Cardiac fibroblast (primary cell): ENCODE measurements around the gene HIVEP2.
A peak's percentile ranks its signal among the peaks of the same experiment; 100 is the strongest.

Experiments used
- DNase-seq, 2 donors: peaks; one replicate each; pipeline versions ENCODE4 v3.0.0 to v3.0.0-alpha.2; 2010; ENCODE audit warnings: low read depth in 2 of 2
- H3K4me3 ChIP-seq, 2 donors: replicated peaks in 1 of 2; 1 replicate in 1 of 2; 2 replicates in 1 of 2; pipeline ENCODE4 v1.5.1; 2011; ENCODE audit warnings: low read depth in 2 of 2, low read length in 2 of 2, mild to moderate bottlenecking in 2 of 2, moderate library complexity in 1 of 2
- TF ChIP-seq, protein P1 (sequence below): IDR thresholded peaks from one replicate; pipeline ENCODE4 v1.5.1; 2011; ENCODE audit warnings: low read depth, mild to moderate bottlenecking, low read length, inconsistent platforms

Gene HIVEP2

DNA sequence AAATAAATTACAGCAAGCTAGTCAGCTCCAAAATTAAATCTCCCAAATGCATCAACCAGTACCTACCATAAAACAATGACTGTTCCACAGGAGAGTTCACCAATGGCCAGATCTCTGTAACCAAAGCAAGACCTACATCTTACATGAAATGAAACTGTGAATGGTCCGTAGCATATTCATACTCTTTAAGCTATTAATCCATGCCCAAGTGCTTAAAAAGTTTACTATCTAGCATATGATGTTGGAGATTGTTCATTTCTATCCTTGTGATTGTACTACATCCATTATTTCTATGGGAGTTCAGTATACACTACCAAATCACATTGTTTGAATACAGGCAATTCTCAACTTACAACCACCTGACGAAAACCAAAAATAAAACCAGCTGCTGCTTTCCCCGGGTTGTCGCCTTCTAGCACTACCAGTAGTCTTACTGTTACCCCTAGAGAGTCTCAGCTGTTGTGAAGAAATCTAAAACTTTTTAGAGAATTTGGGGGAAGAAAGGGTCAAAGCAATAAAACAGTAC lies 38.0 kb downstream of the HIVEP2 start:
- DNase-seq = no peak
- no peak overlapping the region for H3K4me3 ChIP-seq
- TF ChIP-seq, protein P1, sequence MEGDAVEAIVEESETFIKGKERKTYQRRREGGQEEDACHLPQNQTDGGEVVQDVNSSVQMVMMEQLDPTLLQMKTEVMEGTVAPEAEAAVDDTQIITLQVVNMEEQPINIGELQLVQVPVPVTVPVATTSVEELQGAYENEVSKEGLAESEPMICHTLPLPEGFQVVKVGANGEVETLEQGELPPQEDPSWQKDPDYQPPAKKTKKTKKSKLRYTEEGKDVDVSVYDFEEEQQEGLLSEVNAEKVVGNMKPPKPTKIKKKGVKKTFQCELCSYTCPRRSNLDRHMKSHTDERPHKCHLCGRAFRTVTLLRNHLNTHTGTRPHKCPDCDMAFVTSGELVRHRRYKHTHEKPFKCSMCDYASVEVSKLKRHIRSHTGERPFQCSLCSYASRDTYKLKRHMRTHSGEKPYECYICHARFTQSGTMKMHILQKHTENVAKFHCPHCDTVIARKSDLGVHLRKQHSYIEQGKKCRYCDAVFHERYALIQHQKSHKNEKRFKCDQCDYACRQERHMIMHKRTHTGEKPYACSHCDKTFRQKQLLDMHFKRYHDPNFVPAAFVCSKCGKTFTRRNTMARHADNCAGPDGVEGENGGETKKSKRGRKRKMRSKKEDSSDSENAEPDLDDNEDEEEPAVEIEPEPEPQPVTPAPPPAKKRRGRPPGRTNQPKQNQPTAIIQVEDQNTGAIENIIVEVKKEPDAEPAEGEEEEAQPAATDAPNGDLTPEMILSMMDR = no peak

DNA sequence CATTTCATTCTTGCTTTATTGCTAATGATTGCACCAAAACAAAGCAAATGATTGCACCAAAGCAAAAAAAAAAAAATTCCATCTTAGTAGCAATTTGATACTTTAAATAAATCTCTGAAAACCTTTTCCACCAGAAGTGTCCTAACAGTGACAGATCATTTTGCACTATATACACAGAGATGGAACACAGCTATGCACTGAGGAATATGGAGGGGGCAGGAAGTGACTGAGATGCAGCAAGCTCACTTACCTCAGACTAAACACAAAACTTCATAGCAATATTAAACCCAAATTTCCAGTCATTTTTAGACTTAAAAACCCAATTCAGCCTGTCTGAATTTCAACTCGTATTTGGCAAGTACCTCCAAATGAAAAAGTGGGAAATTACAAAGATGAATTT lies 41.2 kb downstream of the HIVEP2 start:
- no peak overlapping the region for H3K4me3 ChIP-seq
- DNase-seq = peak in 1 of 2 donors; percentile 60
- TF ChIP-seq, protein P1 = no peak

DNA sequence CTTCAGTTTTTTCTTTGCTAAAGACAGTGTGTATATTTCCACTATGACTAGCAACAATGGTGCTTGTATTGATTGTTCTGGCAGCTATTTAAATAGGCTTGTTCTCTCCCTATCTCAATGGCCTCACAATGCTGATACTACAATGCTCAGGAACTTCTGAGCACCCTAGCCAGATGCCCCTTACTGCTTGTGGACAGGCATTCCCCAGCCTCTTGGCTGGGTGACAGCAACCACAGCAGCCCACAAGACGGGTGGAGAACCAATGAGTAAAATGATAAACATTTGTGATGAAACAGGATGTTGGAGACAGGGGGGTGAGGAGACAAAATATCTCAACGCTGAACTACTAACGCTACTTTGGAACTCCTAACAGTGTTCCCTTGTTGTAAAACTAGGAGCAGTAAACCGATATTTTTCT lies 42.3 kb downstream of the HIVEP2 start:
- TF ChIP-seq, protein P1 = no peak
- H3K4me3 ChIP-seq = no peak overlapping the region
- DNase-seq = peak; percentile 98

DNA sequence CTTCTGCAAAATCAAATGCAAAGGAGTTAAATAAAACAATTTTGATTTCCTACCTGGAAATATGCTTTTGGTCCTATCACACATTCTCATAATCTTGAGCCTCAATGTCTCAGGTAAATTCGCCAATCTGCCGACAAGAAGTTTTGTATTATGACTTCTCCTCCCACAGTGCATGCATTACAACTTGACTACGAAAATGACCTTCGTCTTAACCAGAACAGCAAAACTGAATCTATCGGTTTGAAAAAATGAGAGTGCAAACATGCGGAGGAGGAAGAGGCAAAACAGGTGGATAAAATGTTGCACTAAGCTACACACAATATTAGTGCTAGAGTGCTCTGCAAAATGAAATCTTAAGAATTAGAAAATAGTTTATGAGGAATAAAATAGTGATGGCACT lies 43.4 kb downstream of the HIVEP2 start:
- DNase-seq = no peak
- no peak overlapping the region for H3K4me3 ChIP-seq
- TF ChIP-seq, protein P1 = no peak

DNA sequence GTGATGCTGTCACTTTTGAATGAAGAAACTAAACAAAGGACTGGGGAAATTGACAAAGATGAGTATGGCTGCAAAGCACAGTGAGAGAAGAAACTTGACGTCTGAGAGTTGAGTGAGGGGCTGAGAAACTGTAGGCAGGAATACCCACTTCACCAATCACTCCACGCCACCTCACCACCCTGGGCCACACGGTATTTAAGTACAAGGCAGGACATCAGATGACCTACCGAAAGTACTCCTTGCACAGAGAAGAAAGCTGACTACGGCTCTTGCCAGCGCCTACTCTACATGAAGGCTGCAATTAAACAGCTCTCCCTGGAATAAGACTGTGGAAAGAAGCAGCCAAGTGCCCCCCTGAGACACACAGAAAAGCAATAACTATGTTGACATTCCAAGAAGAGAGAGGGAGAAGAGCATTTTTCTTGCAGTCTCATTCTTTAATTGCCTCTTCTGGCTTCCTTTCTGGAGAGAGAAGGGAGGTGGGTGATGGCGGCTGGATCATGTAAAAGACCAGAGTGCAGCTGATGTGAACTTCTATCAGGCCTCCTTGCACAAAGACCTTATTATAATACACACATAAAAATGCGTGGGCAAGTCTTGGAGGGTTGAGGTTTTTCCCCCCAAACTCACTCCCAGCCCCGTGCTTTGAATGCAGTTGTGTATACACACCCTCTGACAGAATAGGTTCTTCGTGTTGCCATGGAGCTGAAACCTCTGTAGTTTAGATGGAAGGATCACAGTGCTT lies 44.6 kb downstream of the HIVEP2 start:
- TF ChIP-seq, protein P1 = no peak
- peak; percentile 20 to 37 for DNase-seq
- H3K4me3 ChIP-seq = no peak overlapping the region

DNA sequence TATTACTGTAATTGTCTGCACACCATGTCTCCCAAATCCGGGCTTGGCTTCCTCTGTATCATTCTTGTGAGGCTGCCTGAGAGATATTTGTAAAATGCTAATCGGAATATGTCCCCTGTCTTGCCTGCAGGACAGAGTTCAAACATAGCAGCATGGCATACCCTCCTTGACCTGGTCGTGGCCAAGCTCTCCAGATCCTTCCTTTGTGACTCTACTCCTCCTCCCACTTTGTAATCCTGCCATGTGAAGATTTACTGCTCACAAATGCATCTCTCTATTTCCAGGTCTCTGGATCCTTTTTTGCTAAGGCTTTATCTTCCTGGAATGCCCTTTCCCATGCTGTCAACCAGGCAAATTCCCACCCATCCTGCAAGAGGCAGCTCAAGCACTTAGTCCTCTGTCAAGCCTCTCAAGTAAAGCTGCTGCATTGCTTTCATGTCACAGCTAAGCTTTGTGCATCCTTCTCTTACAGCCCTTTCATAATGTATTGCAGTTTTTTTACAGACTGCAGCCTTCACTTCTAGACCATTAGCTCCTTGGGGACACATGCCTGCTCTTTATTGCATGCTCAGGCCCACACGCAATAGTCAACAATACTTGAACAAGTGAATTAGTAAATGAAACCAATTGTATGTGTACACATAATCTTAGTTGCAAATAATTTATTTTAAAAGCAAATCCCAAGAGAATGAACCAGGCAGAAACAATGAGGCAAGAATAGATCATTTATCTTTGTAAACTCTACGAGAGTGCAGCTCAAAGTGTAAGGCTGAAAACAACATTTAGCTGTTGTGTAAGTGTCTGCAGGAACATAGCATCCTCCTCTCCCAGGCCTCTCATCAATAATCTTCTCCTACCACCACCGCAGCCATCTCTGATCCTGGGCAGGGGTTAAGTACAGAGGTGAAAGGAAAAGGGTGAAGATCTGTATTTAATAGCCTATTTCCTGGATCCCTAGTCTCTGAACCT lies 45.8 kb downstream of the HIVEP2 start:
- H3K4me3 ChIP-seq = no peak overlapping the region
- TF ChIP-seq, protein P1 = no peak
- no peak for DNase-seq
